NCI-H2196 treated with DMSO at 0.1 percent for 48 hours (cell line): ENCODE data around the gene BNC2.

ENCODE experiments used
- DNase-seq: peaks from one replicate; lab custom pipeline; 2025; ENCODE audit not compliant: unreplicated experiment; lab: John Stamatoyannopoulos, UW

BNC2 gene

DNA sequence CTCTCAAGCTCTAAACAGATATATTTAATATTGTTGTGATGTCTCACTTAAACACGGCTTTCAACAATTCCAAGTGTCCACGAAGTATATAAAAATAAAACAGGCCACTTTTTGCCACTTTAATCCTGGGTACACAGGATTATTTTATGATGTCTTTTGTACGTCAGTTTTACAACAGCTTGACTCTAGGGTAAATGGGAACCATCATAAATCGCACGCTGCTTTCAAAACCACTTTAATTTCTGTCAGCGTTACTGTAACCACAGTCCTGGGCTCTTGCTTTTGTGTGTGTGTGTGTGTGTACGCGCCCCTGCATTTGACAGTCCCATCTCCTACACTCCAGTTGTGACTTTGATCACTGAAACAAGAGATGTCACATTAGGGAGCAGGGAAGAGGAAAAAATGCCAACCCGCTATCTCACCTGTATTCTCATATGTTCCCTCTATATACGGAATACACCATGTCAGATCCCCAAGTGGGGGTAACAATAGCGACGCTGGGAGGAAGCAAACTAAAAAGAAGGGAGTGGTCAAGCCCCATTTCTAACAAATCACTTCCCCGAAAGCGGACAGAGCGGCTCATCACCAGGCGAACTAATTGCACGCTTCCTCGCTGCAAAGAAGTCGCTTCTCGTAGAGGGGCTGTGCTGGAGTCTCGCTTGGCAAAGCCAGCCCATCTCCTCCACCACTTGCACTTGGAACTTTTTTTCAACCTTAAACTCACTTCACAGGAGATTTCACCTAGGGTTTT is 1.2 kb downstream of the BNC2 start:
- no peak for DNase-seq

DNA sequence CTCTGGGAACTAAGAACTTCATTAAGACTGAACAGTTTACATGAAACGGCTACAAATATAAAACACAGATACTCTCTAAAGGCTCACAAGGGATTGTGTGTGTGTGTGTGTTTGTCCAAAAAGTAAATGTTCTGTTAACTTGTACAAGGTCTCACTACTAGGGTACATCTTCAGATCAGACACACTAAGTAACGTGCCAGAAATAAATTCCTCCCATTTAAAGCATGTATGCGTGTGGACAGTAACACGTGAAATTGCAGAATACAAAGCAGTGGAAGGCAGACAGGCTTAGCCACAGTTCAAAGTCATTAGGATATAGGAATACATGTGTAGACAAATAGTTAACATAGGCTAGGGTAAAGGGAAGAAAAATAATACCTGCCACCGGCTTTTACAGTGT is 1.8 kb downstream of the BNC2 start:
- DNase-seq, result no peak

DNA sequence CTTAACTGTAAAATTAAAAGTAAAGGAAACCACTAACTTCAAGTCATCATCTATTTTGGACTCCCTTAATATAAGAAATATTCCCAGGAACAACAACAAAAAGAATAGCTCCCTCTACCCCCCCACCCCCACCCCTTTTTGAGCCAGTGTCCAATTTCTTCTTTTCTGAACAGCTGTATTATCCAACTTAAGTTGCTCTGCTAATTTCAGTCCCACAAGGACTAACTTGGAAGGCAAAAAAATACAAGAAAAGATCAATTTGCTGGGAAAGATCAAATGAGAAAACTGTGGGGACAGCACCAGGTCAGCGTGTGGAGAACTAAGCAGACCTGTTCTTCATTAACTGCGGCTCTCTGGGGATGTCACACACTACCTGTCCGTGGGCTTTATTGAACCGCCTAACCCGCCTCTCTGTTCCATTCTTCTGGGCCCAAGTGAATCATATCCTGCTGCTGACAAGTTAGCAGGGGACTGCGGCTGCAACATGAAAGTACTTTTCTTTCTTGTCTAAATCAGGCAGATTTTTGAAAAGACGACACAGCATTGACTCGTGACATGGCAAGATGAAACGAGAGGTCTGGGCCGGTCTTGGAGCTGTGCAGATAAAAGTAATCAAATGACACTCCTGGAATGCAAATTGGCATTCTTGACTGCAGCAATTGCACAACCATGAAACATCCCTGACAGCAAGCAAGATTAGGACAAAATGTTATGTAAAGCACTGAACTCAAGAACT is 2.7 kb downstream of the BNC2 start:
- DNase-seq, result no peak

DNA sequence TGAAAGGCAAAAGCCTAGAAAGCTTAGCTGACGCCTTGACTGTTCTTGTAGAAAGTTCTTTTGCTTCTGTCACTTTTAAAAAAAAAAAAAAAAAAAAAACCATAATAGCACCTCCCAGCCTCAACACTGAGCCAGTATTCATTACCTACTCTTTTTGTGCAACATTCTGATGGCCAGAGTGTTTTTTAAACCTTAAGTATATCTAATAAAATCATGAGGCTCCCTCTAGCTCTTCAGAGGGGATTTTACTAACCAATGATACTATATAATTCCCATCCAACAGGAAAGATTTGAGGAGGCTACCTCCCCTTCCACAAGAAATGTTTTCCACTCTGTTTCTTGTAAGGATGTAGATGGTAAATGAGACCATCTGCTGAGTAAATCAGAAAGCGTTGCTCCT is 3.9 kb downstream of the BNC2 start:
- no peak for DNase-seq

DNA sequence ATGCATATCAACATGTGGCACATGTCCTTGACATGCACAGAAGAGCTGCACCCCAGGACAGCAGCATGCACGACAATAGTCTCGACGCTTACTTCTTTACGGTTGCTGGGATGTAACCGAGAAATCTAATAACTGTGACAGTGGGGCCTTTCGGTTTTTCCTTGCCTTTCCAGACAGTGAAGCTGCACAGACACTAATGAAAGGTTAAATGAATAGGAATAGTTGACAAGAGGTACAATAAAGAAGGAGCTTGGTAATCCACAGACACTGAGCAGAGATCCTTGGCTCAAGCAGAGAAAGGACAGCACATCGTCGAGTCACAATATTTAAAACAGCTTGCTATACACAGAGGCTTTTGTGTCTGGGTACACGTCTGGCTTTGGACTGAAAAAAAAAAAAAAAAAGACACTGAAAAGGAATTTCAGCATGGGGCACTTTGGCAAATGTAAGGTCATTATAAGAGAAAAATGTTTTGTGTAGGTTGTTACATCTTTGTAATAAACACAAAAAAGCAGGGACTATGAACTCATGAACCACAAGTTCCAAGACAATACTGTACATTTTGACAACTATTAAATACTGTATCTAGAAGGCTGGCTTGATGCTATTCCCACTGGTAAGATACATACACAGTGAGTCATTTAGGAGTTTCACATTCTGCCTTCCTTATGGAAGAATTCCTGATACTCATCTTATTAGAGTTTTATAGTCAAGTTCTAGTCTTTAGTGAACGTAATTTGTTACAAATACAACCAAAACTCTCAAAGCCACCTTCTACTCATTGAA is 5.6 kb downstream of the BNC2 start:
- DNase-seq, result no peak

DNA sequence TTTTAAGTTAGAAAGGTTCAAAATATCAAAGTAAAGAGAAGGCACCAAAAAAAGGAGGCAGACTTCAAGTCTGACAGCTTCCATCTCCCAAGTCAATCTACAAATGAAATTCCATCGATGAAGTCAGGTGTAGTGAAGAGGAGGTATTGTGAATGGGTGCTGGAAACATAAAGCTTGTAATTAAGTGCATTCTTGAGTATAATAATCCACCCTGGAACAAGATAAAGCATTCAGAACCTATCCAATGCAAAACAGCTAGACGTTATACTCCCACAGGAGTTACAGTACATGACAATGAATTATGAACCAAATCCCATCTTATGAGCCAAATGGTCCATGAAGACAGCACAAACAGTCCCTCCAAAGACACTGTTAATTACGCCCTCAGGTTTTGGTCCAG is 22.3 kb downstream of the BNC2 start:
- DNase-seq, result no peak

DNA sequence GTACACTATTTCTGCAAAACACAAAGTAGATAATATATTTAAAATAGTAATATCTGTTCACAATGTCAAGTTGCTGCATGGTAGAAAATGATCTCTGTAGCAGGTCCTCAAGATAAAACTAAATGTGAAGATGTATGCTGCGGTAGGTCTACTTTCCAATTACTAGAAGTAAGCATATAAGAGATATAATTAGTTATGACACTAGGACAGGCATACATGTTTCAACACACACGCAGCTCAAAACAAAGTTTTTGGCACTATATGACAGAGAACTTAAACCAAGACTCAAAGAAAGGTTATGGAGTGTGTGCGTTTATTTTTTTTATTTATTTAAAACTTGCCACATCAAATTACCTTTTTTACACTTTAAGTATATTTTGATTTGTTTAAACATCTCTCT is 23.5 kb downstream of the BNC2 start:
- DNase-seq, result no peak

DNA sequence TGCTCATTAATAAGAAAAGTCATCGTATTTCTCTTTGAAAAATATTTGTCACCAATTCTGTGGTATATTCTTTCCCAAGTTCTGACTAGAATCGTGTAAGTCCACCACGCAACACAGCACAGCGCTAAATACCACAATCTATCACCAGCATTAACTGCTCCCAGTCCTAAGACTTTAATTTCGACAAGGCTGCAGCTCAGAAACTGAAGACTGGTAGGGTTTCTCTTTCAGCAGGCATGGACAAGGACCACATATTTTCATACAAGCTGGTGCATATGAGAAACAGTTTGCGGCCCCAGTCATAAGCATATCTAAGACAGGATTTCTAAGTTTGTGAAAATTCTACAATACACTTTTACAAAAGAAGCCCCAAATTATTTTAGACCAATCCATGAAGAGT is 24.1 kb downstream of the BNC2 start:
- DNase-seq, result no peak

DNA sequence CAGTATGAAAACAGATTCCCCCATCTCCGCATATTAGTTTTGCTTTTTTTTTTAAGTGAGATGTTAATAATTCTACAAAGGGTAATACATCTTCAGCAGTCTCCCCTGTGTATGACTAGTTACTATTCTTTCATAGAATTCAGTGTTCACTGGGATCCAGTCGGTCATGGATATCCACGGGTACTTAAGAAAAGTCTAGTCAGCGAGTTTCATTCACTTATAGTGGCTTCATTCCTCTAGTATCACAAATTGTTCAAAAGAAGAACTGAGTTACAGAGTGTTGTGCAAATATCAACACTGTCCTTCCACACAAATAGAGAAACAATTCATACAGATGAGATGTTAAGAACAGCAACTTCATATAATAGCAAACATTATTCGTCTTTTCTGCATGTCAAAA is 35.7 kb downstream of the BNC2 start:
- no peak for DNase-seq

DNA sequence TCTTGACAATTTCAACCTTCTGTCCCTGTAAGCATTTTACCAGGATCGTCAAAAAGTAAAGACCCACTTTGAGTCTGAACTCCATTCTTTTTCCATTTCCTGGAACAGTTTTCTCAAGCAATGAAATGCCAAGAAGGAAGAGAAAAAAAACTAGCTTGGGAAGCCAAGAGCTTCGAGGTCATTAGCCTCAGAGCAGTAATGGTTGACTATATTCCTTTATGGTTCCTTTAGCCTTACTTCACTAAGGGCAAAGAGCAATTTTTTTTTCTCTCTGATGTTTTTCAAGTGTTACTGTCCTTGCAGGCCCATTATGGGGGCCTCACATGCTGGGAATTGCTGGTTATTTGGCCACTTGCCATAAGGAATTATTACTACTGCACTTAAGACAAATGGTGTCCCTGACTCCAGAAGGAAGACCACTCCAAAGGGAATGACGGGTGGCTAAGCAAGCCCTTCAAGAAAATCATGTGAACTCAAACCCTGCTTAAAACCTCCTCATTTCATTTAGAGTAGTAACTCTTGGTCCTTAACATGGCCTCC is 37.1 kb downstream of the BNC2 start:
- no peak for DNase-seq

DNA sequence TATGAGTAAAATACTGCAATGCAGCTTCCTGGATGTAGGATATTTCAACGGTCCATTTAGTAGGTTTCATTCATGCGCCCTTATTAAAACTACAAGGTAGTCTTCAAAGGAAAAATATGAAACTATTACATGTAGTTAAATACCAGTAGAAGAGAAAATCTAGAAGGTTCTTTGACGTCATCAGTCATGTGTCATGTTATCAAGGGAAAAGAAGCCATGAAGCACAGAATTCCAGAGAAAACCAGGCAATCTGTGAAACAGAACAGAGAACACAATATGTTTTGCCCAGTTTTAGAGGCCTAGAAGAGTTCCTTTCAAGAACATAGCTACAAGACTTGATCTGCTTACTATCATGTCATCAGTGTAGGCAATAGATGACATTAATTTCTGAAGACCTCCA is 38.4 kb downstream of the BNC2 start:
- no peak for DNase-seq

DNA sequence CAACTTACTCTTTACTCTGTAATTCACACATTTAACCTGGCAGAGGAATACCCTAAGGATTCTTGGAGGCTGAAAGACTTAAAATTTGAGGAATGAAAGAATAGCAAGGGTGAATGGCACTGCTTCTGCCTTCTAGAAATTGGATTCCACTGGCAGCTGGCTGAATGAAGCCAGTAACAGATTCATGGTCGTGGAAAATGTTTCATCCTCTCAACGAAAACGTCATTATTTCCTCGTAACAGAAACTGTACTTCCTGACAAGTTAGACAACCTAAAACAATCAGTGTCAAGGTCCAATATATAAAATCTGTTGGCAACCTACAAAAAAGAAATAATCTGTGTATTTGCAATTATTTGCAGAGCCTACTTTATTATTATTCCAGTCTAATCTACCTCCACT is 39.7 kb downstream of the BNC2 start:
- DNase-seq, result no peak

DNA sequence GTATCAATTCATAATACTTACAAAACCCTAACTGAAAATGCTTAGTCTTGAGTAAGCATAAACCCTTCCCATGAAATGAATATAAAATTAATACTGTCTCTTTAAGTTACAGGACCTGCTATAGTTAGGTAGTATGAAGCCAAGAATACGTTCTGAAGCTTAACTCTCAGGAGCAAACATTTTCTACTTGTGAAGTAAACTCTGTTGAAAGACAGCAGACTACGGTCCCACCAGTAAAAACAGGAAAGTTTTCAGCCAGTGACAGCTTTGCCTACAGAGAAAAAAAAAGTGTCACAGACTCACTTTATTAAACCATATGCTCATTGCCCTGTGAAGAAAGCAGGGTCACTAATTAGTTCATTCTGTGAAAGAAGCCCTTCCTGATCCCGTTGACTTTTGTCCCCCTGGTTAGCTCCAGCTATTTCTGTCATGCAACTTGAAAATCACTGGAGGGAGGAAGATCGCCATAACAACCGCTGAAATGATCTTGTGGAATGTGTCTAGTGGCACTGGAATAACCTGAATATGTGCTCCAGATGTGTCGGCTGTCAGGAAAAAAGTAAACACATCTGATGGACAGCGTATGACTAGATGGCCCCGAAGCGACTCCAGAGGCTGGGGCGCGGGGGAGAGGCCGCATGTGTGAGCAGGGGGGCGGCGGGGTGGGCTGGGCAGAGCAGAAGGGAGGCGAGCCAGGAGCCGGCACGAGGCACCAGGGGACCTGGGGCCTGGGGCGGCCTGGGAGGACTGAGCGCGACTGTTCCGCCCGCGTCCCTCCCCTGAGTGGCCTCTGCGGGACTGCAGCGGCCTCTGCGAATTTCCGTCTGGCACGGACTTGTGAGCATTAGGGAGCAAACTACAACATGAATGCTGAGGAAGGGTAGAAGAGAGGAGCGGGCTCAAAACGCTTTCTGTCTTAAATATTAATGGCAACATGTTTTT is 41.9 kb downstream of the BNC2 start:
- DNase-seq, result no peak

DNA sequence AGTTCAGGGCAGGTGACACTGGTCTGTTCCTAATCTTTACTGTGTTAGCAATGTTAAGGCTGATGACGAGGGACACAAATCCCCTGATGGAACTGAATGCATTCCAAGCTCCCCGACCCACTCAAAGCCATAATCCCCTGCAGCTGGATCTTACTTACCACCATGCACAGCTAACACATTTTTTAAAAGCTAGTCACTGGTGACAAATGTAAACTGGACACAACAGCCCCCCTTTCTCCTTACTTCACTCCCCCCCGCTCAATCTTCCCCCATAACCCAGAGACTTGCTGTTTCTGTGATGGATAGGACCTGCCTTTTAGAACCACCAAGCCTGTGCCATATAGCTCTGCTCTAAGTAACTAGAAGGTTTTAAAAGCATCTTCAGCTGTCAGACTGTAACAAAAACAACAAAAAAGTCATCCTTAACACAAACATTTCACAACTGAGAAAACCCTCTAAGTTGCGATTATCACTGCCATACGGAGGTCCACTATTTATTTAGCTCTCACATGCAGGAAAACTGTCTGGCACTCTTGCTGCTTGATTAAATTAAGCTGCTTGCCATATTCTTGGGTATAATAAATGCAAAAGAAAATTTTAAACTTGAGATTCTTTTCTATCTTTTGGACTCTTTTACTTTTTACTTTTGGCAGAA is 44.4 kb downstream of the BNC2 start:
- no peak for DNase-seq

DNA sequence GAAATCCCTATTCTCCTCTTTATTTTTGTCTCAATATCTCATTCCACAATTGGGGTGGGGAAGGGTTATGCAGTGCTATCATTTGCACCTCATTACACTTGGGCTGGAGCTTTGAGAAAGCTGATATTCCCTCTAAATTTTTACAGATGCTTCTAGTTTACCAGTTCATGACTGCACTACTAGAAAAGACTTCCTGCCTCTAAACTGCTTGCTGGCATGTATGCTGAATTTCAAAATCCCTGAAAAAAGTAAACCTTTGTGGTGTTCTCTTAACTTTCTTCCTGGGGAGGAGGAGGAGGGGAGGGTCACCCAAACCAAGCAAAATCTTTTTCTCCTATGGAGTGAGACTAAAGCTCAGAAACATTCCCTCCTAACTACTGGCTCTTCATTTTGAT is 45.1 kb downstream of the BNC2 start:
- DNase-seq, result no peak

DNA sequence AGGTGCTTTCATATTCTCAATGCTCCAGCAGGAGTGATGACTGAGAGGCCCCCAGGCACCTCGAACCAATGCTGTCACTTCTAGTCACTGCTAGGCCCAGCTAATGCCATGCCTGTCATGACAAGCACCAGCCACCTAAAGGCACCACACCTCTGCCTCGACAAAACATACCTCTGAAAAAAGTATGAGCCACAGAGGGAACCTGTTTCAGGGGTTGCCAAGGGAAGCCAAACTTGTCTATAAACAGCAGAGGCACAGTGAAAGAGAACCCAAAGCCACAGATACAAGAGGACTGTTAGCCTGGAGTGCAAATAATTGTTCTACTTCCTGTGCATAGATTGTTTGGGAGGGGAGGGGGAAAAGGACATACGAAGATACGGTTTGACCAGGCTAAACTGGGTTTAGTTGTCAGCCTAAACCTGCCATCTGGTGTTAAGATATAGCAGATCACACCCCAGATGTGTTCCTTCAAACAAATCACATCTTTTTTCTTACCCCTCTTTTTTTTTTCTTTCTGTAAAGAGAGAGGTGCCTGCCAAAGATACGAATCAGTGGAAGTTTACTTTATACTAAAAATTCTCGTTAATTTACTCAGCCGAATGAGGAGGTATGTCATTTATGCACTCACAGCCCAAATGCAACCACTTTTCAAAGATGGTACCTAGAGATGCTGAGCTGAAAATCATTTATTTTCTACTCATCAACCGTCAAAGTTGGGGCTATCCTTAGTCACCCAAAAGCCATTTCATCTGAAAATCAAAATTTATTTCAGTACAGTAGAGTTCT is 45.7 kb downstream of the BNC2 start:
- DNase-seq, result peak; percentile 29

DNA sequence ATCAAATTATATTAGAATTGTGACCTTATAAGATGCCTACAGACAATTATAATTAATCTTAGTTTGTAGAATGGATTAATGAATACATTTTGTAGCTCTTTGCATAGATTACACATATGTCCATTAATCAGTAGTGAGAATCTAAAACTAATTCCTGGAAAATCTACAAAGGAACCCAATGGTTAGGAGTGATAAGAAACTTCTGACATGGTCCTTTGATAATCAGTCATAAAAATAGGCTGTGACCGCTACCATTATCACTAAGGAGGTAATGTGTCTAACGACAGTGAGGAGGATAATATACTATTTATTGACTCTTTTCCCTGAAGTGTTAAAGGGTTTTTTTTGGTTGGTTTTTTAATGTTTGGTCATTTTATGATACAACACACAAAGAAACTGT is 46.6 kb downstream of the BNC2 start:
- no peak for DNase-seq

DNA sequence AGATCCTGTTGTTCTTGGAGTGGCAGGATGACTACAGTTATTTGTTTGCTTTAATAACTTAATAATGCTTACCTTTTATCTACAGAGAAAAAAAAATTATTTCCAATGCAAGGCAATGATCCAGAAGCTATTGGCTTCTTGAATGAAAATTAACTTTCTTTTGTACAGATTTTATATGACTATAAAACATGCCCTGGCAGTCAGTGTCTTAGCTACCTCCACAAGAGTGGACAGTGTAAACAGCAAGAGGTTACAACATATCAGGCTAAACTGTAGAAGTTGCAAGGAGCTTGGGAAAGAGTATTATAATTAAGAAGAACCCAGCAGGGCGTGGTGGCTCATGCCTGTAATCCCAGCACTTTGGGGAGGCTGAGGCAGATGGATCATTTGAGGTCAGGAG is 49.1 kb downstream of the BNC2 start:
- no peak for DNase-seq

DNA sequence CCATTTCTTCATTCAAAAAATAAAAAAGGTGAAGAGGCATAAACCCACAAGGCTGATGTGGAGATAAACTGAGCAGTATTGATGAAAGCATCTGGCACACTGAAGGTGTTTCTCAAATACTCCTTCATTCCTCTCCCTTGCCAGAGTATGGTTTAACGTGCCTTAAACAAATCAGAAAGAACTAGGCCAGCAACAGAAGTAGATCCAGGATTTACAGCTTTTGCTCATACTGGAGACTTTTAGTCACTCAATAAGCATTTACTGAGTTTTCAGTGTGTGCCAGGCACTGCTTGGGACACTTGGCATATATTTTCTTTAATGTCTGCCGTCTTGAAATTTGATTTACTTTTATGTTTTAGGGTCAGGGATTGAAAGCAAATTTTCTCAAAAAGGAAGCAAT is 53.0 kb downstream of the BNC2 start:
- DNase-seq, result no peak
